Stimulated activated CD8-positive, alpha-beta memory T cell treated with anti-CD3 and anti-CD28 coated beads, Interleukin-4, amount 100 ng/mL, for 4 hours (primary cell): ENCODE measurements around the gene CRYZL1.

Source experiments
- DNase-seq, 2 donors: peaks; one replicate each; pipeline ENCODE4 v3.0.0-alpha.2; 2020; ENCODE audit warnings: low read depth in 2 of 2, low spot score in 1 of 2

The CRYZL1 gene

GRCh38 chr21:33542640-33543504 is 98.7 kb downstream of the CRYZL1 start, which contains the start of gene SON:
SON (plus strand) TSS chr21:33543038; CDS start chr21:33543093, 55 bp downstream.
- peak; percentile 93 to 96 for DNase-seq

- peak; percentile 49 to 69 for DNase-seq
Observed at GRCh38 chr21:33541756-33542639, 99.5 kb downstream of the CRYZL1 start, which contains the start of gene GART. GART (minus strand) TSS chr21:33542117; CDS start chr21:33539315, 2,802 bp downstream.

- no peak for DNase-seq
Observed at GRCh38 chr21:33541105-33541711, 100.3 kb downstream of the CRYZL1 start.

GRCh38 chr21:33540711-33541104 is 100.8 kb downstream of the CRYZL1 start:
- no peak for DNase-seq

- no peak for DNase-seq
Observed at GRCh38 chr21:33539616-33540015, 101.9 kb downstream of the CRYZL1 start.
